OCI-LY1 (cell line): ENCODE data around the gene MAP7.

ENCODE experiments used
- EZH2 ChIP-seq: fragments of 200-600 bp; sonication (generic), shearing (Covaris generic); IDR thresholded peaks from 2 replicates; pipeline ENCODE4 v1.8.0; 2017; ENCODE audit warnings: borderline replicate concordance, mixed run types, mild to moderate bottlenecking, antibody characterized with exemption, low read length, moderate library complexity, mixed read lengths
- TF ChIP-seq, protein P1 (sequence below): fragments of 200-600 bp; sonication (generic), shearing (Covaris generic); IDR thresholded peaks from 2 replicates; pipeline ENCODE4 v1.5.1; 2017; ENCODE audit warnings: mild to moderate bottlenecking, antibody characterized with exemption, low read length, moderate library complexity, mixed read lengths

DNA sequence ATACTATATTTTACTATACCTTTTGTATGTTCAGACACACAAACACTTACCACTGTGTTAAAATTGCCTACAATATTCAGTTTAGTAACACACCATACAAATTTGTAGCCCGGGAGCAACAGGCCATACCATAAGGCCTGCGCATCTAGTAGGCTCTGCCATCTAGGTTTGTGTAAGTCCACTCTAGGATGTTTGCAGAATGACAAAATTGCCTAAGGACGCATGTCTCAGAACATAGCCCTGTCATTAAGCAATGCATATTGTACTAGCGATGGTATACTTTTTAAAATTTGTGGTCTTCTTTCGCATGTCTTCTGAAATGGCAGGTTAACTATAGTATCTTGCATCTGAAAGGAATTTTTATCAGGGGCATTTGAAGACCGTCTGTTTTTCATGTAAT, 26.6 kb upstream of the MAP7 start:
- no peak for TF ChIP-seq EZH2
- TF ChIP-seq, protein P1, sequence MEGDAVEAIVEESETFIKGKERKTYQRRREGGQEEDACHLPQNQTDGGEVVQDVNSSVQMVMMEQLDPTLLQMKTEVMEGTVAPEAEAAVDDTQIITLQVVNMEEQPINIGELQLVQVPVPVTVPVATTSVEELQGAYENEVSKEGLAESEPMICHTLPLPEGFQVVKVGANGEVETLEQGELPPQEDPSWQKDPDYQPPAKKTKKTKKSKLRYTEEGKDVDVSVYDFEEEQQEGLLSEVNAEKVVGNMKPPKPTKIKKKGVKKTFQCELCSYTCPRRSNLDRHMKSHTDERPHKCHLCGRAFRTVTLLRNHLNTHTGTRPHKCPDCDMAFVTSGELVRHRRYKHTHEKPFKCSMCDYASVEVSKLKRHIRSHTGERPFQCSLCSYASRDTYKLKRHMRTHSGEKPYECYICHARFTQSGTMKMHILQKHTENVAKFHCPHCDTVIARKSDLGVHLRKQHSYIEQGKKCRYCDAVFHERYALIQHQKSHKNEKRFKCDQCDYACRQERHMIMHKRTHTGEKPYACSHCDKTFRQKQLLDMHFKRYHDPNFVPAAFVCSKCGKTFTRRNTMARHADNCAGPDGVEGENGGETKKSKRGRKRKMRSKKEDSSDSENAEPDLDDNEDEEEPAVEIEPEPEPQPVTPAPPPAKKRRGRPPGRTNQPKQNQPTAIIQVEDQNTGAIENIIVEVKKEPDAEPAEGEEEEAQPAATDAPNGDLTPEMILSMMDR: no peak
